Neural progenitor cell (in vitro differentiated cells): ENCODE results near the gene PPP1R3G.

ENCODE experiments used
- CTCF ChIP-seq: fragments of 200-600 bp; sonication (generic); IDR thresholded peaks from 2 replicates; pipeline ENCODE4 v1.5.1; 2017; ENCODE audit warnings: antibody characterized with exemption, mild to moderate bottlenecking
- EZH2 ChIP-seq: fragments of 200-600 bp; sonication (generic); IDR thresholded peaks from 2 replicates; pipeline ENCODE4 v1.6.1; 2017; ENCODE audit warnings: antibody characterized with exemption, mild to moderate bottlenecking, moderate library complexity

- TF ChIP-seq CTCF (no peak), EZH2 (no peak)
These were observed 43.2 kb upstream of the PPP1R3G start for GRCh38 chr6:5041955-5042354.
